Hepatocyte (in vitro differentiated cells): ENCODE results near the gene GSC.

Experiments used
- EZH2phosphoT487 ChIP-seq: fragments of 200-600 bp; sonication (generic); IDR thresholded peaks from one replicate; pipeline ENCODE4 v1.6.1; 2018; ENCODE audit warnings: antibody characterized with exemption, mild to moderate bottlenecking, low read depth, moderate library complexity; ENCODE audit not compliant: unreplicated experiment, severe bottlenecking
- TF ChIP-seq, protein P1 (sequence below): fragments of 200-600 bp; sonication (generic); IDR thresholded peaks from 2 replicates; pipeline ENCODE4 v1.5.1; 2016; ENCODE audit warnings: antibody characterized with exemption, mild to moderate bottlenecking; ENCODE audit not compliant: poor library complexity

DNA sequence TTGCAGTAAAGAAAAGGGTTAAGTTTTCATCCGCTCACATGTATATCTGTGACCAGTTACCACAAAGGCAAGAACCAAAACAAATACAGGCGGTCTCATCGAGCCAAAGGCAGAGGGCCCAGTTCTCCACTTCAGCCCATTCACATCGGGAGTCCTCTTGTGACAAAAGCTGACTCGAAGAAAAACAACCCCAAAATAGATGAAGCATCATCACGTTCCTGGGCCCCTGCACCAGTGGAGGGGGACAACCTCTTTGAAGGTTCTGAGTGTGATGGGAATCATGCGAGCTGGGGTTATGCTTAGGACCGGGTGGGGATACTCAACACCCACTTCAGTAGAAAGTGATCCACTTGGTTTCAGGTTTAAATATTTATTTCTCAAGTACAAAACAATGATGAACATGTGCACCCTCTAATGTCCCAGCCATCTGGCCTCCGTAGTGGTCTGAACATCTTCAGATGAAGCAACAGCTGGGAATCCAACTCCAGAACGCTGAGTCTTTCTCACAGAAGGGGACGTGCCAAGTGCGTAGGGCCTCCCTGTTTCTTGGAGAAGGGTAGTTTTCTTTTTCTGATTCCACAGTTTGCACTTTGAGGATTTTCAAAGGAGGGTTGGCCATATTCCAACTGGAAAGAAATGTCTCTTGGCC, 8.4 kb downstream of the GSC start:
- TF ChIP-seq, protein P1, sequence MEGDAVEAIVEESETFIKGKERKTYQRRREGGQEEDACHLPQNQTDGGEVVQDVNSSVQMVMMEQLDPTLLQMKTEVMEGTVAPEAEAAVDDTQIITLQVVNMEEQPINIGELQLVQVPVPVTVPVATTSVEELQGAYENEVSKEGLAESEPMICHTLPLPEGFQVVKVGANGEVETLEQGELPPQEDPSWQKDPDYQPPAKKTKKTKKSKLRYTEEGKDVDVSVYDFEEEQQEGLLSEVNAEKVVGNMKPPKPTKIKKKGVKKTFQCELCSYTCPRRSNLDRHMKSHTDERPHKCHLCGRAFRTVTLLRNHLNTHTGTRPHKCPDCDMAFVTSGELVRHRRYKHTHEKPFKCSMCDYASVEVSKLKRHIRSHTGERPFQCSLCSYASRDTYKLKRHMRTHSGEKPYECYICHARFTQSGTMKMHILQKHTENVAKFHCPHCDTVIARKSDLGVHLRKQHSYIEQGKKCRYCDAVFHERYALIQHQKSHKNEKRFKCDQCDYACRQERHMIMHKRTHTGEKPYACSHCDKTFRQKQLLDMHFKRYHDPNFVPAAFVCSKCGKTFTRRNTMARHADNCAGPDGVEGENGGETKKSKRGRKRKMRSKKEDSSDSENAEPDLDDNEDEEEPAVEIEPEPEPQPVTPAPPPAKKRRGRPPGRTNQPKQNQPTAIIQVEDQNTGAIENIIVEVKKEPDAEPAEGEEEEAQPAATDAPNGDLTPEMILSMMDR = no peak
- no peak for TF ChIP-seq EZH2phosphoT487
